ENCODE results near the gene P2RY12.

The P2RY12 gene

DNA sequence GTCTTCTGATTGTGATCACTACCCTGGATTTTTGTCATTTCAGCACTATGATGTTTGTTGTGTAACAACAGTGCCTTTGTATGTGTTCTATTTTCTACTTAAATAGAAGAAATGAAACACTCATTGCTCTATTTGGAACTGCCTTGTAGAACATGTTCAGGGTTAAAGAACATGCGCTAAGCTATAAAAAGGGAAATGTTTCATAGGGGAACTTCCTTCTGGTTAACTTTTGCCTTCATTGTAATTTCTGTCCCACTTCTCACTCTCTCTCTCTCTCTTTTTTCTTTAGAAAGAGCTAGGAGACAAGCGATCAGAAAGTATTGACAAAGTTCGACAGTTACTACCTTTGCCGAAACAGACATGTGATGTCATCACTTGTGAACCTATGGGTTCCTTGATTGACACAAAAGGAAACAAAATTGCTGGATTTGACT lies at the start of gene P2RY12:
TSS of gene P2RY12 (minus strand) at position 13 of the 434 bp plus-strand sequence. CDS start 45,908 bp downstream, outside the sequence.
- no peak for DNase-seq (ENCODE audit: low spot score)

DNA sequence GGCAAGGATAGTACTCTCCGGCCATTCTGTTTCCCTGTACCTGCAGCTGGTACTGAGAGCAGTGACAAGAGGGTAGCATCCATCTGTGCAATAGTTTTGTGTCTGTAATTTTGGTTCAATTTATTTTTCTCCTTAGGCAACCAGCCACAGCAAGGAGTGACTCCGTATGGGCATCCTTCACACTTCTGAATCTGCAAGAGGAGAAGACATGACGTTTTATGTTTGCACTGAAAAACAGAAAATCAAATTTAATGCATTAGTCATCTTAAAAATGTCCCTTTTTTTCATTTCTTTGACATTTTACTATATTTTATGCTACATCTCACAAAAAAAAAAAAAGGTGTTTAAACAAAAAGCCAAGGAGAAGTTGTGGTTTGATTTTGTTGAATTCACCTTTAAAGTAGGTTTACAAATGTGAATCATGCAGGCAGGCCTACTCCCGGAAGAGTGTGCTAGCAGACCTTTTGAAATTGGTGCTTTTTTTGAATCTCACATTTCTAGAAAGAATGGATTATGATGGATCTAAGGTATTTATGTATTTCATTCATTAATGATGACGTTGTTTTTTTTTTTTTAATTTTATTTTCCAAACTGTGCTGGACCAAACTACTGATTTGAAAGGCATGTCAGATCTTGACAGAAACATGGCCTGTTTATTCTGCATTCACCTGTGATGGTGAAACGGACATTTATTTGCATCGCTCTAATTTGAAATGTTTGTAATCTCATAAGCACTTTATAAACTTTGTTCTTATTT lies 48.2 kb upstream of the P2RY12 start:
- DNase-seq (ENCODE audit: low spot score): no peak

DNA sequence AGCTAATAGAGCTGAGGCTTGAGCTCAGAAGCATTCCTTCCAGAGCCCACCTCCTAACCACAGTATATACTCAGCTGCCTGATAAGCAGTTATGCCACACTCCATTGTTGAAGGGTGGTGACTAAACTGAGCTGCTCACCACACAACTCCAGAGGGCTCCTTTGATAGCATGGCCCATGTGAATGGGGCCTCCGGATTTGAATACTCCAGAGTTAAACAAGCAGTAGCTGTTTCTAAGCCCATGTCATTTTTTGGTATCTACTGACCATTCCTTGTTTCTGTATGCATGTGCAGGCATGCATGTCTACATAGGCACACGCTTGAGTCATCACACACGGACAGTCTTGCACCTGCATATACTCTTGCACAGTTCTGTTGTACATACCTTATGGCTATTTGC lies 47.4 kb upstream of the P2RY12 start:
- DNase-seq (ENCODE audit: low spot score): no peak

DNA sequence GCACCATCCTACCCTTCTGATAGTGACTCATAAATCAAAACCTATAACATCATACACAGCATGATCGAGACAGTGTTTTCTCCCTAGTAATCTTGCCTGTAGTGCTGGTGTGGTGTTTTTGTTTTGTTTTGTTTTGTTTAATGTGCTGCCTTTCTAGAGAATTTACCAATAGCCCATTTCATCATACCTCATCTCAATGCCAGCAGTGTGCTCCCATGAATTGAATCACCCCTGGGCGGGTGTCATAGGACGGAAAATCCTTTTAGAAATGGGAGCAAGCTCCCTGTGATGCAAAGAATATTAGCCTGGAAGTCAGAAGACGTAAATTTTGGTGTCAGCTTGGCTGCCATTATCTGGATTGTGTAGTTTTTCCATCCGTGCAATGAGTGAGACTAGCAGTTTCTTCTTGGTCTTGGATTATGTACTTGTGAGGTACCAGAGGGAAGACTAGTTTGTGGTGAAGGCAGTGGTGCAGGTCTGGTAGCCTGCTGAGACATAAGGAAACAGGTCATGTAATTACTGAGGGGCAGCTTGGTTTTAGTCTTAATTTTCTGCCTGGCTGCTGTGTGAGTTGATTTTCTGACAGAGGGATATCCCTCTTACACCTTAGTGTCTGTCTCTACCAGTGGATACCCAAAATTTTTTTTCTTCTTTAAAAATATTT lies 46.4 kb upstream of the P2RY12 start:
- DNase-seq (ENCODE audit: low spot score): no peak

DNA sequence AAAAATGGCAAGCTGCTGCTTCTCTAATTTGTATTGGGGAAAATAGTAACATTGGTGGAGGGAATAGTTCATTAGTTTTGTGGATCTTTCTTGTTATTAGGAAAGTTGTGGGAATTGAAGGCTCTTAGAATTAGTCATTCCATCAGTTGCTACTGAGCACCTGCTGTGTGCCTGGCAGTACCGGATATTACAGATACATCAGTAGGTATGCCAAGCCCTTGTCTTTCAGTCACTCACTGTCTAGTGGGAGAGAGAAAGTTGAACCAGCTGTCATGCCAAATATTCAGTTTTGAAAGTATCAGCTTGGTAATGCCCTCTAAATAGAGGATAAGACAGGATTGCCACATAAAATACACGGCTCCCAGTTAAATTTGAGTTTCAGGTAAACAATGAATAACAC lies 43.8 kb upstream of the P2RY12 start:
- no peak for DNase-seq (ENCODE audit: low spot score)

DNA sequence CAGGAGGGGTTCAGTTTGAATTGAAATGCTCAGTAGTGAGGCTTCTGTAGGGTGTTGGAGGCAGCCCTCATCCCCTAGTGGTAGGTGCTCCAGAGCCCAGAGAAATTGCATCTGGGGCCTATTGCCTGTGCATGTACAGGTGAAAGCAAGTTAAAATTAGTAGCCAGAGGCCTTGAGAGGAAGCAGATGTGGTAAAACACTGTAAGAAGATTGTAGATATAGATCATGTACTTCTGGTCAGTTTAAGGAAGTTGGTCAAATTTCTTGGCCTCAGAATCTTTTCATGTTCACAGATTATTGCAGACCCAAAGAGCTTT lies 41.7 kb upstream of the P2RY12 start:
- no peak for DNase-seq (ENCODE audit: low spot score)

DNA sequence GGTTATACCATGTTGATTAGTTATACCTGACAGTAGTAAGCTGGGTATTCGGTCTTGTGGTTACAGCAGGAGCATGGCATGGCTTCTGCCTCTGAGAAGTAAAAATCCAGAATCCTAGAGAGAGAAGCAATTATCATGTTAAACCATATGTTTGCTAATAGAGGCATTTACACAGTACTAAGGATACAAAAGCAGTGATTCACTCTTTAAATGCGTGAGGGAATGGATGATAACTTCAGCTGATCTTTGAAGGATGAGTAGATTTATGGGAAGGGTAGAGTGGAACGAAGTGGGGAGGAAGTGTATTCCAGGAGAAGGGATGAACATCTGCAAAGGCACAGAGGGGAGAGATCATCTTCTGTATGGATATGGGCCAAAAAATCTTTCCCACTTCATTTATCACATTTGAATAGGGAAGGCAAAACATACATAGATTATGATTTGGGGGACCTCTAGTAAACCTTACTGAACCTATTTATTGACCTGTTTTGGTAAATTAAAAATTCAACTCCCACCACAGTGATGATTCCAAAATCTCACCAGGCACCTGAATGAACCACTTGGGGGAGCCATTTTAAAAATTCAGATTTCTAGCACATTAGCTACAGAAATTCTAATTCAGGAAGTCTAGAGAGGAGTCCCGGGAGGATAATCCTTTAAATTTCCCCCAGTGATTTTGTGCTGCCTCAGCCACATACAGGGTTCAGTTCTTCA lies 41.2 kb upstream of the P2RY12 start:
- no peak for DNase-seq (ENCODE audit: low spot score)

DNA sequence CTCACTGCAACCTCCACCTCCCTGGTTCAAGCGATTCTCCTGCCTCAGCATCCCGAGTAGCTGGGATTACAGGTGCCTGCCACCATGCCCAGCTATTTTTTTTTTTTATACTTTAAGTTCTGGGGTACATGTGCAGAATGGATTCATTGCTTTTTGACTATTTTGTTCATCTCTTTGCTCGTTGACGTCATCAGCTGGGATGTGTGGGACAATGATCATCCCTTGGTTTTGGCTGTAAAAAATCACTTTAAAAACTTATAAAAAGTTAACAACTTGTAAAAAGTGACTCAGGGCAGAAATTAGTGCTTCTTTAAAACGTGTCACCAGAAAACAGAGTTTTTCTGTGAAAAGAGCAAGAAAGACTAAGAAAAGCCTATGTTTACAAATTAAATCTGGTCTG lies 38.5 kb upstream of the P2RY12 start:
- DNase-seq (ENCODE audit: low spot score): no peak

DNA sequence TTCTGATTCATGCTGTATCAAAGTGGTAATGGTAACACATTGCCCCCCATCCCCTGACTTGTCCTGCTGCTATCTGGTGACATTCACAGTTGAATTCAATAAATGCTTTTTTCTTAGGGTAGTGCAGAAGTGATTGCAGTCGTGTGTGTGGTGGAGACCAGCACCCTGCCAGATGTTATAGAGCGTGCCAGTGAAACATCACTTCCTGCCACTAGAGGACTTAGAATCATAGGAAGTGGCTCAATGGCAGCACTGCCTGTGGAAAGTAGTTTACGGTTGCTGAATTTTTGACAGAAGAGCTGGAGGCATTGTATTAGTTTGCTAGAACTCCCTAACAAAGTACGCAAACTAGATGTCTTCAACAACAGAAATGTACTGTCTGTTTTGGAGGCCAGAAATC lies 37.4 kb upstream of the P2RY12 start:
- DNase-seq (ENCODE audit: low spot score): no peak

DNA sequence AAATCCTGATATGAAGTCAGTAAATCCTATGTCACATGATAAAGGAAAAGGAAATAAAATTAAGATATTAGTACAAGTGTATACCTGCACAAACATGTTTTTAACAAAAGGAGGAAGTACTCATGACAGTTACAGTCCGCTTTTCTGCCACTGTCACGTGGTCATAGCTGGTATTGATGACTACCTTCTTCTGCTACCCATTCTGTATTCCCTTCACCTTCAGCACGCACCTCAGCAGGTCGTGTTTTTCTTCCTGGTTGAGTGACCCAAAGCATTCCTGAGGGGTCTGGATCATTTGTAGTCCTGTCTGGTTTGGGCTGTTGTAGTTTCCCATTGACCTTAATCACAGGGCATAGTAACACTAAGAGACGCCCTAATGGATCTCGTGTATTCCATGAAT lies 35.3 kb upstream of the P2RY12 start:
- no peak for DNase-seq (ENCODE audit: low spot score)

DNA sequence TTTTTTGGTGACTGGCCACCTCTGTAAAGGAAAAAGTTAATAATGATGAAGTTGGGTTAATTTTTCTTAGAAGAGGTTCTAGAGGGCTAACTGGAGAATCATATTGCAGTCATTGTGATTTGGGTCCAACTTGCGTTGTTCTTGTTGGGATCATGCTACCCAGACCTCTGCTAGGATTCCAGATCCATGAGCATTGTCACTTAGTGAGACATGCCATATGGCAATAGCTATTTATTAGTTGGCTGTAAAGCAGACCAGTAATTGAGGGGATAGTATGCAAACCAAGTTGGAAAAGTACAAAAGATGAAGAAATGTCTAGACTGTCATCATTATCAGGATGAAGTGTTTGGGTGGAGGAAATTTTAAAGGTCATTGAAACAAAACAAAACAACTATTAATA lies 30.7 kb upstream of the P2RY12 start:
- DNase-seq (ENCODE audit: low spot score): no peak

DNA sequence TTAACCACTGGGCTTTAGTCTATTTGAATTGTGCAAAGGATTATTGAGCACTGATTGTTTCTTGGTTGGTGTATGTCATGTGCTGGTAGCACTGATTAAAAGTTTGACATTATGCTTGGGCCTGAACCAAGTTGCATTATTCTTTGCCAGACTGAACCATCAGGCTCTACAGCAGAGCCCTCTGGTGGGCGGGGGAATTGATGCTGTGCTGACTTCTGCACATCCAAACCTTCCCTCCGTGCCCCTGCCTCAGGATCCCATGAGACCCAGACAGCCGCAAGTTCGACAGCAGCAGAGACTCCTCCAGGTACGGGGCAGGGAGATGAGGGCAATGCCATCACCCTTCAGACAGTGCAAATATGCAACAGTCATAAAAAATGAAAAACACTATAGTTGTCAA lies 28.4 kb upstream of the P2RY12 start:
- DNase-seq (ENCODE audit: low spot score): no peak

DNA sequence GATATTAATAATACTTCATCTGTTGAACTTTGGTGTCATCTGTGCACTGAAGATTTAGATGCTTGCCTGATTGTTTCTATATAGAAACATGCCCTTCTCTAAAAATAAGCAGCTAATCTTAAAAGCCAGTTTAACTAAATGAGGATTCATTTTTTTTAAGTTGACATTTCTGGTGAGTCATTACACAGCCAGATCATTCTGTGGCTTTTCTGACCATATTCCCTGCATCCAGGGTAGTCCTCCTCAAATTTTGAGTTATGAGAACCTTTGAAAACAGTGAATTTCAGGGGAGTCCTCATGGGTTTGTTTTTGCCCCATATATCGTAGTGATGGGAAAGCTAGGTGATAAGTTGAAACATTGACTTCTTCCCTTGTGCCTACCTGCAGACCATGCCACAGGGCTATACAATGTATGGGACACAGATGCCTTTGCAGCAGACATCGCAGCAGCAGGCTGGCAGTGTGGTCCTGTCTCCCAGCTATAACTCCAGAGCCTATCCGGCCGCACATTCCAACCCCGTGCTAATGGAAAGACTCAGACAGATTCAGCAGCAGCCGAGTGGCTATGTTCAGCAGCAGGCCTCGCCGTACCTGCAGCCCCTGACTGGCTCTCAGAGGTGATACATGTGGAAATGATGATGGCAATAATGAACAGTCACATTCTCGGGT lies 26.5 kb upstream of the P2RY12 start:
- DNase-seq (ENCODE audit: low spot score): no peak

DNA sequence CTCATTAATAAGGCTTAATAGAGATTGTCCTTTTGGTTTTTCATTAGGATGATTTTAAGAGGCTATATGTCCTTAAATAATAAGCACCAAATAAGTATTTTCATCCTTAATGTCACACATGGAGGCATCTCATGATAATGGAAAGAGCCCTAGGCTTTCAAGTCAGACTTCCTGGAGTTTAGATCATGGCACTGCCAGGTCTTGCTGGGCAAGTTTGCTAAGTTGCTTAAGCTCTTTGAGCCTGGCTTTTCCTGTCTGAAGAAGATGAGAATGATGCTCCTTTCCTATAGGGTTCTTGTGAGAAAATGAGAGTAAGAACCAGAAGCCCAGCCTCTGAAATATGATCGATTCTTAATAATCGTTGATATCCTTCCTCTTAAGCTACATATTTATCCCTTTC lies 23.4 kb upstream of the P2RY12 start:
- DNase-seq (ENCODE audit: low spot score): no peak

DNA sequence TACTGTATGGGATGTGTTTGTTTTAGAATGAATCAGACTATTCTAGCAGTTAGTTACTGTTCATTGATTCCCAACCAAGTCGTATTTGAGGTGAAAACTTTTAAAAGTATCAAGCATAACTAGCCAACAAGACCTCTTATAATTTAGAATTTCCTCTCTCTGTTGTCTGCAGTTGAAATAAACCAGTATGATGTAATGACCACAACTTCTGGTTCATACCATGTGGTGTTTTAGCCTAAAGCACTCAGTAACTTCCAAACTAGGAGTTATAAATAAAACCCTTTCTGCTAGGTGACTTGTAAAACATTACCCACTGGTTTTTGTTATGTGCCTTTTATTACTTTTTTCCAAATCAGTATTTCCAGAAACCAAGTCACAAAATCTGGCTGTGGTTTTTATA lies 19.8 kb upstream of the P2RY12 start:
- DNase-seq (ENCODE audit: low spot score): no peak

DNA sequence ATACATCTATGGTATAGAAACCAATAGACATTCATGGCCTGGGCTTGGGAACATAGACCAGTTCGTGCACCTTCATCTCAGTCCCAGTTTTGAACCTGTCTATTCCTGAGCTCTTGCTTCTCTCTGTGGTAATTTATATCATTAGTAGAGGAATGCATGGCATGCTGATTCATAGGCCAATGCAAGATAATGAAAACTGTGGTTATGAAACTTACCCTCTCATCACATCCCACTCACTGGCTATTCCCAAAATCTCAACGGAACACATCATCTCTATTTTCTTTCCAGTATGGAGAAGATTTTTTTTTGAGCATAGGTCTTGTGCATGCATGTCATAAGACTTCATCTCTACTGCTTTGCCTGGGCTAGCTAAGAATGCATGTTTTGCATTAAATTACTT lies 18.7 kb upstream of the P2RY12 start:
- DNase-seq (ENCODE audit: low spot score): no peak

DNA sequence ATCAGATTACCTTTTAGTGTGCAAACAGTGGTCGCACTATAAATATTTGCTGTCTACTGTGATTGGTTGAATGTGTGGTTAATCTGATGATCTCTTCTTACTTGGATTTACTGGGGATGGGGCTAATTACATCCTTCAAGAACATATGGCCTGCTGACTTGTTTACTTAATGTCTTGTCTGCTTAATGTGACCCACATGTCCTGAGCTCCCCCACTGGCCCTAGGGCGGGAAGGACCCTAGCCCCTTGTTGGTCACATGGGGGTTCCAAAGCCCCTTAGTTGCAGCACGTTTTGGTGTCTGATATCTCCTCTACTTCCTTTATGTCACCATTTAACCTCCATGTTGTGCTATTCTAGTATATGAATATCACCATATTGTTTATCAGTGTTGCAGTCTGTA lies 17.8 kb upstream of the P2RY12 start:
- DNase-seq (ENCODE audit: low spot score): no peak

DNA sequence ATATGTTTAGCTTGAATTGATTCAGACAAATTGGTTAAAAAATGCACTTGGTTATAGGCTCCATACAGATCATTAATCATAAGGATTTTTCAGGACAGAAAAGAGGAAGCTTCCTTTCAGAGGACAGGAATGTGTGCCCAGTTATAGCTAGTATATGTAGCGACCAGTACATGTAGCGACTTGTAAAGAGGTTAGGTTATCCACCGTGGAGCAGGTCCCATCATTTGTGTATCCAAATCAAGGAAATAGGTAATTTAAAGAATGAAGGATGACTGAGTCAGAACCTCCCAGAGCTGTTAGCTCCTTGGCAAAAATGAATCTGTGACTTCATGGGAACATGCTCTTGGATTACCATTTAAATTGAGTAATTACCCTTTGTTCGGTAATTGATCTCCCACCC lies 15.8 kb upstream of the P2RY12 start:
- no peak for DNase-seq (ENCODE audit: low spot score)

DNA sequence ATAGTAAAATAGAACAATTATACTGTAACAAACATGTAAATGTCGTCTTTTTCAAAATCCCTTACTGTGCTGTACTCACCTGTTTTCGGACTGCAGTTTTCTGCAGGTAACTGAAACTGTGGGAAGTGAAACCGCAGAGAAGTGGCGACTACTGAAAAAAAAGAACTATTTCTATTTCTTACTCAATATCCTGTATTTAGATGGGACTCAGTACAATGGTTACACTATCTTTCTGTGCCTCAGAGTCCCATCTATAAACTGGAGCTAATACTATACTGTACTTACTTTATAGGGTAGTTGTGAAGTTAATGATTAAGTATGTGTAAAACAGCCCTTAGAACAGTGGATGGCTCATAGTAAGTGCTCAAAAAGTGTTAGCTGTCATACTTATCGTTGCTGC lies 14.3 kb upstream of the P2RY12 start:
- DNase-seq (ENCODE audit: low spot score): no peak

DNA sequence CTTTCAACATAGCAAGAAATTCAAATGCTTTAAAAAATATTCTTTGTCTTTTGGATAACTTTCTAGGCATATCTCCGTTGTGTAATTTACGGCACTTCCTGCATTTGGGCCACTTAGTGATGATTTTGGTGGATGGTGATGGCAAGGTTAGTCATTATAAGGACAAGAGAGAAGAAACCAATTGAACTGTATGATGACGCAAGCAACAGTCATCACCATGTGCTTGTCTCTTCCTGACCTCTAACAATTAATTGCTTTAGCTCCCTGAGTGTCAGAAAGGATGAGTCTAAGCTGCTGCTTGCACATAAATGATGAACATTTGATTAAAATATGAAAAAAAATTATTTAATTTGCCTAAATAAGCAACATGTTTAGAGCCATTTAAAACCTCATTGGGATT lies 11.3 kb upstream of the P2RY12 start:
- DNase-seq (ENCODE audit: low spot score): no peak

DNA sequence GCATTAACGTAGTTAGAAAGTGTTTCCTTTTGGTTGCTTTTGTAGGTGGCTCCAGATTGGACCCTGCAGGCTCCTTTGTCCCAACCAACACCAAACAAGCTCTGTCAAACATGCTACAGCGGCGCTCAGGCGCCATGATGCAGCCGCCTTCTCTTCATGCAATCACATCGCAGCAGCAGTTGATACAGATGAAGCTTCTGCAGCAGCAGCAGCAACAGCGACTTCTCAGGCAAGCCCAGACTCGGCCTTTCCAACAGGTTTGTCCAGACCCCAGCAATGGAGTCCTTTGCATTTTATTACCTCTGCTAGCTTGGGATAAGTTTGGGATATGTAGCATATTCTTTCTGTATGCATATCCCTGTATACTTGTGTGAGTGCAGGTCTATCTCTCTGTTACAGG lies 10.1 kb upstream of the P2RY12 start:
- DNase-seq (ENCODE audit: low spot score): no peak

DNA sequence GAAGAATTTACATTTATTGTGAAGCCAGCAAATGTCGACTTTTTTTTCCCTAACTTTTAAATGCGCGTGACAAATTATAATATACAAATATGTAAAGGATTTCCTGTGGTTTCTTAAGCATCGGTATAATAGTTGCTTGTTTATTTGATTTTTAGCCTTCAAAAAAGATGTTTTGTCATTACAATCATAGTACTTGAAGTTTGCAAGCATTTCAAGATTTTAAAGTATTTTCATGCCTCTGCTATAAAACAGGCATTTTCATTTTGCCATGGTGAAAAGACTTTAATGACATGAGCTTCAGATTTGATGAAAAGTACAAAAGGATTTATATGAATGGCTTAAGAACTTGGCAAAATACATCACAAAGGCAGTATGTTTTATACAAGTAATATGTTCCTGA lies 9.4 kb upstream of the P2RY12 start:
- no peak for DNase-seq (ENCODE audit: low spot score)

Data from activated CD4-positive, alpha-beta T cell treated with anti-CD3 and anti-CD28 coated beads, Interleukin-2, Interleukin-4, amounts not matched to agents 100 ng/mL and 50 ng/mL, durations not matched to agents 16 hours and 8 hours (primary cell).